Loucy (cell line): ENCODE results near the gene AGBL1.

Experiments
- CTCF ChIP-seq: fragments of 200-600 bp; sonication (generic); conservative IDR thresholded peaks from 2 replicates; pipeline ENCODE4 v1.5.1; 2014; ENCODE audit warnings: mild to moderate bottlenecking, antibody characterized with exemption, low read length
- EZH2phosphoT487 ChIP-seq: fragments of 200-600 bp; IDR thresholded peaks from 2 replicates; pipeline ENCODE4 v1.6.1; 2018; ENCODE audit warnings: antibody characterized with exemption, mild to moderate bottlenecking, moderate library complexity, borderline replicate concordance

- TF ChIP-seq CTCF = 0 out of 2 replicates have a peak, but pooled peaks have one; percentile 25
- TF ChIP-seq EZH2phosphoT487 = no peak
These were observed 611.5 kb downstream of the AGBL1 start for GRCh38 chr15:86691091-86691663.
